Activated CD4-positive, alpha-beta memory T cell treated with anti-CD3 and anti-CD28 coated beads for 36 hours (primary cell): Measurements from ENCODE around the gene ADGRF3. TPM values are rescaled to one million over a fixed set of nuclear protein-coding genes. Genes with fewer than 3 reads are reported as not detected.
"Not testable (repeated sequence)": the region's sequence is repeated elsewhere in the genome, so short reads cannot be mapped to it uniquely, and the experiment has no call there.

Experiments used
- CTCF ChIA-PET: fragments of 350-600 bp; sonication (Branson Sonifier 250); formaldehyde crosslinking; loops from one replicate; lab custom pipeline; 2021; ENCODE audit warnings: antibody characterized with exemption, inconsistent platforms; lab: Charles Lee
- POLR2A ChIA-PET: fragments of 350-600 bp; sonication (Branson Sonifier 250); formaldehyde crosslinking; loops from one replicate; lab custom pipeline; 2021; ENCODE audit warnings: antibody characterized with exemption; lab: Charles Lee
- DNase-seq: peaks from one replicate; pipeline ENCODE4 v3.0.0-alpha.2; 2020
- H3K27ac Mint-ChIP-seq: one replicate; pipeline ENCODE4 v1.8.0; 2021; ENCODE audit warnings: mixed read lengths
- H3K27me3 Mint-ChIP-seq: one replicate; pipeline ENCODE4 v1.8.0; 2021; ENCODE audit warnings: mixed read lengths
- H3K36me3 Mint-ChIP-seq: one replicate; pipeline ENCODE4 v1.8.0; 2021; ENCODE audit warnings: mixed read lengths
- H3K4me1 Mint-ChIP-seq: one replicate; pipeline ENCODE4 v1.8.0; 2021; ENCODE audit warnings: low read depth, mixed read lengths
- H3K4me3 Mint-ChIP-seq: one replicate; pipeline ENCODE4 v1.8.0; 2021; ENCODE audit warnings: mild to moderate bottlenecking, mixed read lengths
- H3K9me3 Mint-ChIP-seq: one replicate; pipeline ENCODE4 v1.8.0; 2021; ENCODE audit warnings: mixed read lengths
- intact Hi-C: fragments of 100-400 bp; cut with micrococcal nuclease; formaldehyde crosslinking; loops from one replicate; pipeline ENCODE4 v1.15.1; 2023
- total RNA-seq, 2 experiments: library from RNA; stranded (reverse); gene quantifications; one replicate each; pipeline ENCODE4 v1.2.3, GENCODE V29; 2021

ADGRF3 gene, protein sequence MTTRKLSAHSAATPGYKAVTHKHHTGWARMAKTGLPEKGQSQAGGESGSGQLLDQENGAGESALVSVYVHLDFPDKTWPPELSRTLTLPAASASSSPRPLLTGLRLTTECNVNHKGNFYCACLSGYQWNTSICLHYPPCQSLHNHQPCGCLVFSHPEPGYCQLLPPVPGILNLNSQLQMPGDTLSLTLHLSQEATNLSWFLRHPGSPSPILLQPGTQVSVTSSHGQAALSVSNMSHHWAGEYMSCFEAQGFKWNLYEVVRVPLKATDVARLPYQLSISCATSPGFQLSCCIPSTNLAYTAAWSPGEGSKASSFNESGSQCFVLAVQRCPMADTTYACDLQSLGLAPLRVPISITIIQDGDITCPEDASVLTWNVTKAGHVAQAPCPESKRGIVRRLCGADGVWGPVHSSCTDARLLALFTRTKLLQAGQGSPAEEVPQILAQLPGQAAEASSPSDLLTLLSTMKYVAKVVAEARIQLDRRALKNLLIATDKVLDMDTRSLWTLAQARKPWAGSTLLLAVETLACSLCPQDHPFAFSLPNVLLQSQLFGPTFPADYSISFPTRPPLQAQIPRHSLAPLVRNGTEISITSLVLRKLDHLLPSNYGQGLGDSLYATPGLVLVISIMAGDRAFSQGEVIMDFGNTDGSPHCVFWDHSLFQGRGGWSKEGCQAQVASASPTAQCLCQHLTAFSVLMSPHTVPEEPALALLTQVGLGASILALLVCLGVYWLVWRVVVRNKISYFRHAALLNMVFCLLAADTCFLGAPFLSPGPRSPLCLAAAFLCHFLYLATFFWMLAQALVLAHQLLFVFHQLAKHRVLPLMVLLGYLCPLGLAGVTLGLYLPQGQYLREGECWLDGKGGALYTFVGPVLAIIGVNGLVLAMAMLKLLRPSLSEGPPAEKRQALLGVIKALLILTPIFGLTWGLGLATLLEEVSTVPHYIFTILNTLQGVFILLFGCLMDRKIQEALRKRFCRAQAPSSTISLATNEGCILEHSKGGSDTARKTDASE
- total RNA-seq, result 1 to 10 TPM; 1.4 to 3.7 TPM

DNA sequence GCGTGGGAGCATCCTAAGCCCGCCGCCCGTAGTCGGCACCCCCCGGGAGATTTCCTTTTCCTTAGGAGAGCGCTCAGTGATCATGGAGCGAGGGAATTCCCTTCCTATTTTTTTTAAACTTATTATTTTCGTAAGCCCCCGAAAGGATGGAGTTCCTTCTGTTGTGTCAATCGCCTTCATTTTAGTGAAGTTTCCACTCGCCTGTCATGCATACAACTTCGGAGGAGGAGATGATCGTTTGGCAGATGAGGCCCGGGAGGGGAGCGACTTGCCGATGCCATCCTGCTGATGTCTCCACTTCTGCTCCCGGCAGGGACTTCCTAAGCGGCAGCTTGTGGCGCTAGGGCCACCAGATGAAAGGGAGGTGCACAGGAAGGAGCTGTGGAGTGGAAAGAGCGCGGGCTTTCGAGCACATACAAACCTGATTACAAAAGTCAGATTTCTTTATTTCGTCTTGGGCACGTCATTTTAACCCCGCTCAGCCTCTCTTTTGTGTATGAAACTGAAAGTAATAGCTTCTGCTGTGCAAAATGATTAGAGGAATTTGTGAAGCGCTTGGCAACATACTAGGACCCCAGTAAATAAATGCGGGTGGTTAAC, at the start of gene ADGRF3:
ADGRF3 (minus strand) TSS at position 336 of the 600 bp plus-strand sequence. CDS start 555 bp downstream, outside the sequence.
- H3K36me3 Mint-ChIP-seq, result peaks cover 14% of the 10 kb centered on the region
- H3K9me3 Mint-ChIP-seq, result no peaks in the 10 kb centered on the region
- peaks cover 36% of the 10 kb centered on the region for H3K4me1 Mint-ChIP-seq
- H3K4me3 Mint-ChIP-seq, result peak within 1 kb of the TSS; percentile 93
- intact Hi-C loops, result loop anchor here (2.0 to 5.0 kb wide), 2 partner anchors 14 to 1304 kb away; partner anchors contain the start of gene EFR3B
- ChIA-PET CTCF (interaction anchor here (1.3 to 1.4 kb wide), 2 partner anchors 9 to 102 kb away, joined by 6 to 7 read pairs; partner anchors contain the start of genes HADHA and HADHB), POLR2A (interaction anchor here (0.8 to 3.7 kb wide), 7 partner anchors 9 to 313 kb away, joined by 3 to 34 read pairs (median 4); partner anchors contain the start of genes HADHA, HADHB and RAB10)
- H3K27ac Mint-ChIP-seq, result peak within 1 kb of the TSS; percentile 94
- H3K27me3 Mint-ChIP-seq, result no peaks in the 10 kb centered on the region
- DNase-seq, result peak; percentile 81

- Mint-ChIP-seq H3K4me1 (peaks cover 16% of the 10 kb centered on the region), H3K27ac (no peak overlapping the region), H3K4me3 (no peak overlapping the region), H3K9me3 (no peaks in the 10 kb centered on the region), H3K36me3 (peaks cover 9% of the 10 kb centered on the region), H3K27me3 (no peaks in the 10 kb centered on the region)
- POLR2A ChIA-PET, result interaction anchor here (0.8 kb wide), 1 partner anchor 14 kb away, joined by 3 read pairs; no protein-coding TSS in a partner anchor
- intact Hi-C loops, result no loop called here
- no peak for DNase-seq
- CTCF ChIA-PET, result no interaction called here
Measured at GRCh38 chr2:26395394-26395793, 48.8 kb upstream of the ADGRF3 start.

GRCh38 chr2:26394694-26395093, 48.1 kb upstream of the ADGRF3 start:
- intact Hi-C loops, result no loop called here
- no peak overlapping the region for H3K4me3 Mint-ChIP-seq
- no peaks in the 10 kb centered on the region for H3K27me3 Mint-ChIP-seq
- POLR2A ChIA-PET, result no interaction called here
- CTCF ChIA-PET, result no interaction called here
- H3K9me3 Mint-ChIP-seq, result no peaks in the 10 kb centered on the region
- peaks cover 16% of the 10 kb centered on the region for H3K4me1 Mint-ChIP-seq
- no peak overlapping the region for H3K27ac Mint-ChIP-seq
- DNase-seq, result no peak
- peaks cover 14% of the 10 kb centered on the region for H3K36me3 Mint-ChIP-seq

DNA sequence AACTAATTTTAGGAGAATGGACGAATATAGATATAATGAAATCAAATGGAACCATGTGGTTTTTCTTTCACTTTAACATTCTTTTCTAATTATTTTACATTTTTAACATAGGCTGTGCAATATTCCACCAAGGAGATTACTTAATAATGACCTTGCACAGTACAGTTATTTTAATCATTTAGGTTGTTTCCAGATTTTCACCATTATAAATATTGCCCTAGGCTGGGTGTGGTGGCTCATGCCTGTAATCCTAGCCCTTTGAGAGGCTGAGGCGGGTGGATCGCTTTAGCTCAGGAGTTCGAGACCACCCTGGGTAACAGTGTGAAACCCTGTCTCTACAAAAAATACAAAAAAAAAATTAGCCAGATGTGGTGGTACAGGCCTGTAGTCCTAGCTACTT, 40.6 kb upstream of the ADGRF3 start:
- intact Hi-C loops, result no loop called here
- no peak overlapping the region for H3K27ac Mint-ChIP-seq
- H3K4me1 Mint-ChIP-seq, result peaks cover 2% of the 10 kb centered on the region
- peaks cover 43% of the 10 kb centered on the region for H3K36me3 Mint-ChIP-seq
- ChIA-PET POLR2A (interaction anchor here (0.6 kb wide), 1 partner anchor 30 kb away, joined by 3 read pairs; no protein-coding TSS in a partner anchor), CTCF (no interaction called here)
- H3K4me3 Mint-ChIP-seq, result no peak overlapping the region
- no peak for DNase-seq
- no peaks in the 10 kb centered on the region for H3K9me3 Mint-ChIP-seq
- H3K27me3 Mint-ChIP-seq, result no peaks in the 10 kb centered on the region

DNA sequence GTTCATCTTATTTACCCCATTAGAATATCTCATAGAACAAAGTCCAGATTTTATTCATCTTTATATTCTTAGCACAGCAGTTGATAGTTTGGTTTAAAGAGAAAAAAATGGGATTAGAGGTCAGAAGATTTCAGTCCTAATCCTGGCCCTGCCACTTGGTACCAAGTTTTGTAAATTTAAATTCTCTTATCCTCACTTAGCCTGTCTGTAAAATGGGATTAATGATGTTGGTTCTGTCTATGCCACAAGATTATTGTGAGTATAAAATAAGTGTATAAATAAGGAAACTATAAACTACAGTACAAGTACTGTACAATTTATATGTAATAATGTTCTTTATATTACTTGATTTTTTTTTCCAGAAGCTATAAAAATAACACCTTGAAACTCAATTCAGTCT, 38.0 kb upstream of the ADGRF3 start:
- intact Hi-C loops, result no loop called here
- Mint-ChIP-seq H3K27me3 (no peaks in the 10 kb centered on the region), H3K4me3 (no peak overlapping the region), H3K36me3 (peaks cover 33% of the 10 kb centered on the region), H3K9me3 (no peaks in the 10 kb centered on the region), H3K4me1 (no peaks in the 10 kb centered on the region), H3K27ac (no peak overlapping the region)
- no peak for DNase-seq
- POLR2A ChIA-PET, result interaction anchor here (0.5 kb wide), 1 partner anchor 24 kb away, joined by 3 read pairs; no protein-coding TSS in a partner anchor
- CTCF ChIA-PET, result interaction anchor here (1.1 to 1.8 kb wide), 2 partner anchors 85 to 119 kb away, joined by 3 to 4 read pairs; no protein-coding TSS in a partner anchor

DNA sequence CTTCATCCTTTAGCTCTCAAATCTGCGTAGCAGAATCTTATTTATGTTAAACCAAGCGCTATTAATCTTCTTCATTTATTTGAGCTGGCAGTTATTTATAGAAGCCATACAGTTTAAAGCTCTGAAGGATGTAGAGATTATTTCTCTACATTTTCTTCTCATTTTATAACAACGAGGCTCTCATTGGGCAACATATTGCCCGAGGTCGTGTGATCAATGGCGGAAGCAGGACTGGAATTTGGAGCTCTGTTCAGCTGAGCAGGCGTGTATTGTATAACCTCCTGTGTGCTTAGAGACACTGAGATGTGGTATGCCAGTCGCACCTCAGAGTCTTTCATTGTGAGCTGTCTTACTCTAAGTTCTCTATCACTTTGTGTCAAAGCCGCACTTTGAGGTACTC, 37.6 kb upstream of the ADGRF3 start:
- CTCF ChIA-PET, result interaction anchor here (1.8 kb wide), 1 partner anchor 85 kb away, joined by 4 read pairs; no protein-coding TSS in a partner anchor
- peaks cover 33% of the 10 kb centered on the region for H3K36me3 Mint-ChIP-seq
- H3K9me3 Mint-ChIP-seq, result no peaks in the 10 kb centered on the region
- no peak for DNase-seq
- no peaks in the 10 kb centered on the region for H3K4me1 Mint-ChIP-seq
- intact Hi-C loops, result no loop called here
- POLR2A ChIA-PET, result interaction anchor here (0.5 kb wide), 1 partner anchor 25 kb away, joined by 3 read pairs; no protein-coding TSS in a partner anchor
- no peaks in the 10 kb centered on the region for H3K27me3 Mint-ChIP-seq
- no peak overlapping the region for H3K27ac Mint-ChIP-seq
- no peak overlapping the region for H3K4me3 Mint-ChIP-seq

DNA sequence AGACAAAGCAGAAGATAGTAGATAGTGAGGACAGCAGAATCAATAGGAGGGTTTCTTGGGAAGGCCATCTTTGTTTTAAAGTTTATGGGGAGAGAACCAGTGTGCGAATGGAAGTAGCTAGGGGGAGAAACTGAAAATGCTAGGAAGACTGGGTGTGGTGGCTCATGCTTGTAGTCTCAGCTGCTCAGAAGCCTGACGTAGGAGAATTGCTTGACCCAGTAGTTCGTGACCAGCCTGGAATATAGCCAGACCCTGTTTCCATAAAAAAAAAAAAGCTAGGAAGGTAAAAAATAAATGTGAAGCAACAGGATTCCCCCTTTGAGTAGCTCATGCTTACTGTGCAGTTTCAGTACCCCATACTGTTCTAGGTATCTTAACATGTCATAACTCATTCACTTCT, 36.0 kb upstream of the ADGRF3 start:
- intact Hi-C loops, result no loop called here
- Mint-ChIP-seq H3K27me3 (no peaks in the 10 kb centered on the region), H3K4me1 (no peaks in the 10 kb centered on the region), H3K9me3 (no peaks in the 10 kb centered on the region), H3K27ac (no peak overlapping the region), H3K36me3 (peaks cover 39% of the 10 kb centered on the region), H3K4me3 (no peak overlapping the region)
- ChIA-PET POLR2A (interaction anchor here (0.6 to 1.3 kb wide), 2 partner anchors 9 to 37 kb away, joined by 3 to 4 read pairs; partner anchors contain the start of gene SELENOI), CTCF (interaction anchor here (0.6 kb wide), 1 partner anchor 18 kb away, joined by 3 read pairs; no protein-coding TSS in a partner anchor)
- DNase-seq, result no peak

DNA sequence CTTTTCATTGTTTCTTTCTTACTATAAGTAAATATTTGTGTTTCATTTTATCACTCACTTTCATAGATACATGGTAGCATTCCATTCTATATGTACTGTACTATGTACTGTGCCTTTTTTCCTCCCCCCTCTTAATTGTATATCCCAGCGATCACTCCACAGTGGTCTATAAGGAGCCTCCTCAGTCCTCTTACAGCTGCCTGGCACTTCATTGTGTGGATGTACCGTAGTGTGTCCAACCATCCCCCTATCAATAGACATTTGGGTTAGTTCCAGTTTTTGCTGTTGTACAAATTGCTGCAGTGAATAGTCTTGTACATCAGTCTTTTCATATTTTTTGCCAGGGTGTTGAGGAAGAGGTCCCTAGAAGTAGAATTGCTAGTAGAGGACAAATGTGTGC, 33.7 kb upstream of the ADGRF3 start:
- Mint-ChIP-seq H3K36me3 (peaks cover 38% of the 10 kb centered on the region), H3K4me3 (no peak overlapping the region), H3K27me3 (no peaks in the 10 kb centered on the region), H3K27ac (no peak overlapping the region), H3K9me3 (no peaks in the 10 kb centered on the region), H3K4me1 (peaks cover 2% of the 10 kb centered on the region)
- intact Hi-C loops, result no loop called here
- no peak for DNase-seq
- ChIA-PET POLR2A (no interaction called here), CTCF (no interaction called here)

DNA sequence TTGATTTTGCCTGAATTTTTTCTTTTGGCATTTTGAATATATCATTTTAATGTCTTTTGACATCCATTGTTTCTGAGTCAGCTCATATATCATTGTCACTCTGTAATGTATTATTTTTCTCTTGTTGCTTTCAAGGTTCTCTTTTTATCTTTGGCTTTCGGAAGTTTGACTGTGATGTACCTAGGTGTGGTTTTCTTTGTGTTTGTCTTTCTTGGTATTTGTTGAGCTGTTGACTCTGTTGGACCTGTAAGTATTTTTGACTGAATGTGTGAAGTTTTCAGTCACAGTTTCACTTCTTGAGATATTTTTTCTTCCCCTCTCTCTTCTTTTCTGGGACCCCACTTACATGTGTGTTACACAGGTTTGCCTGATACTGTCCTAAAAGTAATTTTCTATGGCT, 30.2 kb upstream of the ADGRF3 start:
- no peaks in the 10 kb centered on the region for H3K27me3 Mint-ChIP-seq
- peaks cover 2% of the 10 kb centered on the region for H3K4me1 Mint-ChIP-seq
- DNase-seq, result no peak
- H3K9me3 Mint-ChIP-seq, result no peaks in the 10 kb centered on the region
- peaks cover 43% of the 10 kb centered on the region for H3K36me3 Mint-ChIP-seq
- intact Hi-C loops, result no loop called here
- H3K27ac Mint-ChIP-seq, result no peak overlapping the region
- CTCF ChIA-PET, result no interaction called here
- no peak overlapping the region for H3K4me3 Mint-ChIP-seq
- POLR2A ChIA-PET, result no interaction called here

GRCh38 chr2:26370909-26371308, 24.3 kb upstream of the ADGRF3 start:
- POLR2A ChIA-PET, intact Hi-C loops, H3K4me3 Mint-ChIP-seq, H3K4me1 Mint-ChIP-seq, H3K27ac Mint-ChIP-seq, CTCF ChIA-PET, DNase-seq, H3K9me3 Mint-ChIP-seq, H3K27me3 Mint-ChIP-seq: not testable (repeated sequence)
- peaks cover 41% of the 10 kb centered on the region for H3K36me3 Mint-ChIP-seq

DNA sequence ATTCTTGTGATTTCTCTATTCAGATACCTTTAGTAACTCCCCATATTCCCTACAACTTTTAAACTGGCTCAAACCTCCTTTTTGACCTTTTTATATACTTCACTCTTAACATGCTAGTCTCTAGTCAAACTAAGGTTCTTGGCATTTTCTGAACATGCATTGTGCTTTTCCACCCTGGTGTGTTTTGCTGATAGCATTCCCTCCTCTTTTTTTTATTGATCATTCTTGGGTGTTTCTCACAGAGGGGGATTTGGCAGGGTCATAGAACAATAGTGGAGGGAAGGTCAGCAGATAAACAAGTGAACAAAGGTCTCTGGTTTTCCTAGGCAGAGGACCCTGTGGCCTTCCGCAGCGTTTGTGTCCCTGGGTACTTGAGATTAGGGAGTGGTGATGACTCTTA, 23.1 kb upstream of the ADGRF3 start:
- H3K27ac Mint-ChIP-seq, H3K4me3 Mint-ChIP-seq, DNase-seq, POLR2A ChIA-PET, H3K4me1 Mint-ChIP-seq, CTCF ChIA-PET, H3K9me3 Mint-ChIP-seq, H3K27me3 Mint-ChIP-seq, intact Hi-C loops: not testable (repeated sequence)
- H3K36me3 Mint-ChIP-seq, result peaks cover 42% of the 10 kb centered on the region
